IPS-18a (cell line): Measurements from ENCODE around the gene ADAM8.
"Not testable (repeated sequence)": the region's sequence is repeated elsewhere in the genome, so short reads cannot be mapped to it uniquely, and the experiment has no call there.

ENCODE experiments used
- H3K27ac ChIP-seq: one replicate; pipeline ENCODE4 v1.5.1; 2013; ENCODE audit warnings: low read length
- H3K27me3 ChIP-seq: one replicate; pipeline ENCODE4 v1.6.1; 2013; ENCODE audit warnings: mild to moderate bottlenecking, low read length; ENCODE audit not compliant: control insufficient read depth, insufficient read depth
- H3K36me3 ChIP-seq: one replicate; pipeline ENCODE4 v1.6.1; 2013; ENCODE audit warnings: low read depth, low read length; ENCODE audit not compliant: control insufficient read depth
- H3K4me1 ChIP-seq: one replicate; pipeline ENCODE4 v1.6.1; 2013; ENCODE audit warnings: low read depth, low read length; ENCODE audit not compliant: control insufficient read depth
- H3K4me3 ChIP-seq: one replicate; pipeline ENCODE4 v1.5.1; 2013; ENCODE audit warnings: low read length
- H3K9ac ChIP-seq: one replicate; pipeline ENCODE4 v1.6.1; 2013; ENCODE audit warnings: mild to moderate bottlenecking, low read length, moderate library complexity
- H3K9me3 ChIP-seq: one replicate; pipeline ENCODE4 v1.6.1; 2013; ENCODE audit warnings: low read depth, low read length; ENCODE audit not compliant: control insufficient read depth

The ADAM8 gene

DNA sequence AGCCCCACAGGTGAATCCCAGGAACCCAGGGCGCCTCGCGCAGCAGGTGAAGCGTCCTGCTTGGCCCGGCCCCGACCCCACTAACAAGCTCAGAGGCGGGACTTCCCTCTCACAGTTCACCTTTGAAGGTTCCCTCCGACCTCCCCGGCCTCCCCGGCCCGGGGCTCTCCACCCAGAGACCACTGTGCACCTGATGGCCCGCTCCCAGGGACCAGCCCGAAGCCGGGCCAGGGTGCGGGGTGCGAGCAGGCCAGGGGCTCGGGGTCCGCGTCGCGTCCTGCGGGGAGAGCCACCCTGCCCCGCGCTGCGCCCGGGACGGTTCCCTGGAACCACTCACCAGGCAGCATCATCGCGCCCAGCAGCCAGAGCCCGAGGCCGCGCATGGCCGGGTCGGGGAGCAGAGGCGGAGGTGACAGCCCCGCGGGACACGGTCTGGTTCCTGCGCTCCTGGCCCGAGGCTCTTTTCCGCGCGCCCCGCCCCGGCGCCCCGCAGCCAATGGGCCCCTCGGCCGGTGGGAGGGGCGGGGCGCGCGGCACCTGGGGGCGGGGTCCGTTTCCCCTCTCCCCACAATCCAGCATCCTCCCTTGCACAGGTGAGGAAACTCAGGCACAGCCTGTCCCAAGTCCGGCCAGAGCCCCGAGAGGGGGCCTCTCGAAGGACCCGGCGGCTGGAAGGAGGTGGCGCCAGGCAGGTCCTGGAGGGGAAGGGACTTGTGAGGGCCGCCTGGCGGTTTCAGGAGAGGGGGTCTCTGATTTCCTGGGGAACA lies at the start of gene ADAM8:
Gene ADAM8, minus strand, starts transcription at position 434 of the 767 bp plus-strand sequence. Its CDS starts 51 bp downstream, at position 383.
- H3K4me3 ChIP-seq, result peak within 1 kb of the TSS; percentile 47
- no peaks in the 10 kb centered on the region for H3K9me3 ChIP-seq
- H3K27ac ChIP-seq, result no peak within 1 kb of the TSS
- no peak within 1 kb of the TSS for H3K9ac ChIP-seq
- H3K27me3 ChIP-seq, result peaks cover 14% of the 10 kb centered on the region
- H3K4me1 ChIP-seq, result no peaks in the 10 kb centered on the region
- H3K36me3 ChIP-seq, result peaks cover 9% of the 10 kb centered on the region

DNA sequence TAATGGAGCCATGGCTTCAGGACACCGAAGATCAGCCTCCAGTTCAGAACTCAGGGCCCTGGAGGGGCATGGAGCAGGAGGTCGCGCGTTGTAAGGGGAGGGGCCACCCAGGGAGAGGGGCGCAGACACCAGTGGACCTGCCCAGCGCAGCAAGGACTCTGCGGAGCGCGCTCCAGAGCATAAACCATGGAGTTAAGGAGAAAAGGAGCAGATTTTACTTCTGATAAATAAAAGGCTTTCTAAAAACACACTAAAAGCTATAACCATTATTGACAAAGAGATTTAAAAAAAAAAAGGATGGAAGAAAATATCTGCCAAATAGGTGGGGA lies 49.5 kb upstream of the ADAM8 start:
- H3K27ac ChIP-seq, result no peak overlapping the region
- no peaks in the 10 kb centered on the region for H3K4me1 ChIP-seq
- H3K4me3 ChIP-seq, result peak overlapping the region; percentile 44
- H3K36me3 ChIP-seq, result no peaks in the 10 kb centered on the region
- H3K27me3 ChIP-seq, result peaks cover 62% of the 10 kb centered on the region
- H3K9me3 ChIP-seq, result no peaks in the 10 kb centered on the region
- H3K9ac ChIP-seq, result no peak overlapping the region

DNA sequence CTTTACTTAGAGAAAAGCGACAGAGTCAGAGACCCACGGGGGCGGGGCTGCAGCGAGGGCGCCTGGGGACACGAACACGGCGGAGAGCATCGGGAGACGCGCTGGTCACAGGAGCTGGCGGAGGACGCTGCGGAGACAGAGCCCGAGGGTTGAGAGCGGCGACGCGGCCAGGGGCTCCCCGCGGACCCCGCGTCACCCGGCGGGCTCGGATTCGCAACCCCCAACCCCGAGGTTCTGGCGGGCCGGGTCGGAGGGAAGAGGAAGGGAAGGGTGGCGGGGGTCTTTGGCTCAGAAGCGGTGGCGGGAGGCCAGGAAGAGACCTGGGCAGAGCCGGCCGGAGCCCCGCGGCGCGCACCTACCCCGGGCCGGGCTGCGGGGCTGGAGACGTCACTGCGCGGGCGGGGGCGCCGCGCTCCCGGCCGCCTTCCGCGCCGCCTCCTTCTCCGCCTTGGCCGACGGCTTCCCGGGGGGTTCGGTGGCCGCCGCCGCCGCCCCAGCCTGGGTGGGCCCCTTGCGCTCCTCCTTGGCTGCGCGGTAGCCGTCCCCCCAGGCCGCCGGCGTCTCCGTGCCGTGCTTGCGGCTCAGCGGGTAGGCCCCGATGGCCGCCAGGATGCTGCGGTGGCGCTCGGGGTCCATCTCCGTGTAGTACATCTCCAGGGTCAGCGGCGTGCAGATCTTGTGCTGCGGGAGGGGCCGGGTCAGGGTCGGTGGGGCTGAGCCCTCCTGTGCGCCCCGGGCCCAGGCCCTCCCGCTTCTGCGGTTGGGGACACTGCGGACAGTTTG lies 49.0 kb upstream of the ADAM8 start:
- Histone ChIP-seq H3K4me3 (peak overlapping the region; percentile 44), H3K27me3 (peaks cover 56% of the 10 kb centered on the region)

DNA sequence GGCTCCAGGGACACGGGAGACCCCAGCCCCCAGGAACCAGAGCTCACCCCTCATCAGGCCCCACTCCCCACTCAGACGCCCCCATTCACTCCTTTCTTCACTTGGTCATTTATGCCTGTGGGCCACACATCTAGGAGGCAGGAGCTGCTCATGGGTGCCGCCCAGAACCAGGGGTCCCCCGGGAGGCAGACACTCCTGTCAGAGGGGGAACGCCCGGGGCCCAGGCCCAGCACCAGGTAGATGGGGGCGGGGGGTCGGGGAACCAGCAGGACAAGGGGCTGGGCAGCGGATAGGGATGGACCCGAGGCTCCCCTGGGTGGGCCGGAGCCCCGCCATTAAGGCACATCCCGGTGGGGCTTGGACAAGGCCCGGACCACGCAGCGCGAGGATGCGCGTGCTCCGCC lies 48.2 kb upstream of the ADAM8 start:
- no peak overlapping the region for H3K4me3 ChIP-seq
- no peaks in the 10 kb centered on the region for H3K4me1 ChIP-seq
- H3K9ac ChIP-seq, result no peak overlapping the region
- H3K27me3 ChIP-seq, result peaks cover 52% of the 10 kb centered on the region
- no peak overlapping the region for H3K27ac ChIP-seq
- H3K9me3 ChIP-seq, result no peaks in the 10 kb centered on the region
- H3K36me3 ChIP-seq, result no peaks in the 10 kb centered on the region

More for the DNA sequence above, 49.0 kb upstream of the ADAM8 start:
- Histone ChIP-seq H3K36me3 (no peaks in the 10 kb centered on the region), H3K27ac (no peak overlapping the region), H3K9me3 (no peaks in the 10 kb centered on the region), H3K4me1 (no peaks in the 10 kb centered on the region), H3K9ac (no peak overlapping the region)

DNA sequence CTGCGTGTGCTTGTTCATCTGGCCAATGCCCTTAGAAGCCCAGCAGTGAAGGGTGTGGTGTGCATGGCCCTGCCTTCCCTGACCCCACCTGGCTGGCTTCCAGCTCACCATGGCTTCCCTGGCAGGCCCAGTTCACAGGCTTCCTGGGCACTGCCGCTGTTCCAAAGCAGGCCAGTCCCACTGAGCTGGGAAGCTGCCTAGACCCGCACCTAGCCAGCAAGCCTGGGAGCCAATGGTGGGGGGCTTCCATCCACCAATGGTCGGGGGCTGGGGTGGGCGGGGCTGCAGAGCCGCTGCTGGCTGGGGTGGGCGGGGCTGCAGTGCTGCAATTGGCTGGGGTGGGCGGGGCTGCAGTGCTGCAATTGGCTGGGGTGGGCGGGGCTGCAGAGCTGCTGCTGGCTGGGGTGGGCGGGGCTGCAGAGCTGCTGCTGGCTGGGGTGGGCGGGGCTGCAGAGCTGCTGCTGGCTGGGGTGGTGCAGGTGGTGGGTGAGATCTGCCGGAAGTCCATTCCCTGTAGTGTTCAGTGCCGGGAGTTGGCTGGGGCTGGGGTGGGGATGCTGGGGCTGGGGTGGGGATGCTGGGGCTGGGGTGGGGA lies 47.6 kb upstream of the ADAM8 start:
- H3K4me1 ChIP-seq, result no peaks in the 10 kb centered on the region
- peaks cover 48% of the 10 kb centered on the region for H3K27me3 ChIP-seq
- H3K27ac ChIP-seq, result no peak overlapping the region
- H3K9ac ChIP-seq, result no peak overlapping the region
- no peaks in the 10 kb centered on the region for H3K36me3 ChIP-seq
- no peaks in the 10 kb centered on the region for H3K9me3 ChIP-seq
- no peak overlapping the region for H3K4me3 ChIP-seq

DNA sequence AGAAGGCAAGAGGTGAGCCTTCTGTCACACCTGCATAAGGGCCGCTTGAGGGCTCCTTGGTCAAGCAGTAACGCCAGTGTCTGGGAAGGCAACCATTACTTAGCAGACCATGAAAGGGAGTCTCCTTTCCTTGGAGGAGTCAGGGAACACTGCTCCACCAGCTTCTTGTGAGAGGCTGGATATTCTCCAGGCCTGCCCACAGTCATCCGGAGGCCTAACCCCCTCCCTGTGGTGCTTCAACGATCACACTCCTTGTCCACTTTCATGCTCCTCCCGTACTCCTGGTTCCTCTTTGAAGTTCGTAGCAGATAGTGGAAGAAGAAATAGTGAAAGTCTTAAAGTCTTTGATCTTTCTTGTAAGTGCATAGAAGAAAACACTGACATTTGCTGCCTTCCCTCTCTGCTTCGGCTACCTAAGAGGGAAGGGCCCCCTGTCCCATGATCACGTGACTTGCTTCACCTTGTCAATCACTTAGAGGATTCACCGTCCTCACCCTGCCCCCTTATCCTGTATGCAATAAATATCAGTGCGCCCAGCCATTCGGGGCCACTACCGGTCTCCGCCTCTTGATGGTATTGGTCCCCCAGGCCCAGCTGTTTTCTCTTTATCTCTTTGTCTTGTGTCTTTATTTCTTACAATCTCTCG lies 45.5 kb upstream of the ADAM8 start:
- not testable (repeated sequence) for H3K36me3 ChIP-seq, H3K9ac ChIP-seq, H3K4me1 ChIP-seq, H3K4me3 ChIP-seq, H3K27ac ChIP-seq, H3K9me3 ChIP-seq
- H3K27me3 ChIP-seq, result peaks cover 33% of the 10 kb centered on the region

DNA sequence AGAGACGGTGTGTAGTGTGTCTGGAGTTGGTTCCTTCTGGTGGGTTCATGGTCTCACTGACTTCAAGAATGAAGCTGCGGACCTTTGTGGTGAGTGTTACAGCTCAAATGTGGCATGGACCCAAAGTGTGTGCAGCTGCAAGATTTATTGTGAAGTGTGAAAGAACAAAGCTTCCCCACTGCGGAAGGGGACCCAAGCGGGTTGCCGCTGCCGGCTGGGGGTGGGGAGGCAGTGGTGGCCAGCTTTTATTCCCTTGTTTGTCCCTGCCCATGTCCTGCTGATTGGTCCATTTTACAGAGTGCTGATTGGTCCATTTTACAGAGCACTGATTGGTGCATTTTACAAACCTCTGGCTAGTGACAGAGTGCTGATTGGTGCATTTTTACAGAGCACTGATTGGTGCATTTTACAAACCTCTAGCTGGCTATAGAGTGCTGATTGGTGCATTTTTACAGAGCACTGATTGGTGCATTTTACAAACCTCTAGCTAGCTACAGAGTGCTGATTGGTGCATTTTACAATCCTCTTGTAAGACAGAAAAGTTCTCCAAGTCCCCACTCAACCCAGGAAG lies 44.3 kb upstream of the ADAM8 start:
- not testable (repeated sequence) for H3K9me3 ChIP-seq, H3K36me3 ChIP-seq, H3K4me3 ChIP-seq, H3K9ac ChIP-seq, H3K4me1 ChIP-seq, H3K27ac ChIP-seq
- H3K27me3 ChIP-seq, result peaks cover 20% of the 10 kb centered on the region

DNA sequence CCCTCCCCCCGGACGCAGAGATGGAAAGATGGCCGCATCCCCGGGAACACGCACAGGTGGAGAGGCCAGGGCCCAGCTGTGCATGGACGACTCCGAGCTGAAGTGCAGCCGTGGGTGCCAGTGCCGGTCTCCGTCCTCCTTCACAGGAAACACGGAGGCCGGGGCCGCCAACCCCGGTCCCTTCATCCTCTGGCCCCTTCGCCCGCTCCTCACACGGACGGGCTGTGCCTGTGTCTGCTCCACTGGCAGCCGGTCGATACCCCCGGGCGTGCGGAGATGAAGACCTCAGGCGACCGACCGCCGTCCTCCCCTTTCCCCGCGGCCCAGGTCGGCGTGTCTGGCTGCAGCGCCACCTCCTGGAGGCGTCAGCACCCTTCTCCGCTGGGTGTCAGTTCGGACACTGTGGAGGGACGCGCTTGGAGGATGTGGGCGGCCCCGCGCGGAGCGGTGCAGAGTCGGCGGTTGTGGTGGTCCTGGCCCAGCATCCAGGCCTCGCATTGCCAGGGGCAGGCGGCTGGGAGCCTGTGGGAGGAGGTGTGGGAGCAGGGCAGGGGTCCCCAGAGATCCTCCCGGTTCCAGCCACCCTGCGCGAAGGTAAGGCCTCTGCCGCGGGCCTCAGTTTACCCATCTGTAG lies 41.9 kb upstream of the ADAM8 start:
- Histone ChIP-seq H3K9ac (no peak overlapping the region), H3K9me3 (no peaks in the 10 kb centered on the region), H3K36me3 (no peaks in the 10 kb centered on the region), H3K27ac (no peak overlapping the region), H3K27me3 (peaks cover 7% of the 10 kb centered on the region), H3K4me3 (peak overlapping the region; percentile 56), H3K4me1 (no peaks in the 10 kb centered on the region)

DNA sequence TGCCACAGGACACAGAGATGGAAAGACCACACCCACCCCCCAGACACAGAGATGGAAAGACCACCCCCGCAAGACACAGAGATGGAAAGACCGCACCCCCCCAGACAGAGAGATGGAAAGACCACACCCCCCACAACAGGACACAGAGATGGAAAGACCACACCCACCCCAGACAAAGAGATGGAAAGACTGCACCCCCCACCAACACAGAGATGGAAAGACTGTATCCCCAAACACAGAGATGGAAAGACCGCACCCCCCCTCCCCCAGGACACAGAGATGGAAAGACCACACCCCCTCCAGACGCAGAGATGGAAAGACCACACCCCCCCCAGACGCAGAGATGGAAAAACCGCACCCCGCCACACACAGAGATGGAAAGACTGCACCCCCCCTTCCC lies 40.1 kb upstream of the ADAM8 start:
- Histone ChIP-seq H3K9me3 (no peaks in the 10 kb centered on the region), H3K27ac (no peak overlapping the region), H3K9ac (no peak overlapping the region), H3K27me3 (peaks cover 7% of the 10 kb centered on the region), H3K4me3 (no peak overlapping the region), H3K4me1 (no peaks in the 10 kb centered on the region), H3K36me3 (peaks cover 8% of the 10 kb centered on the region)

DNA sequence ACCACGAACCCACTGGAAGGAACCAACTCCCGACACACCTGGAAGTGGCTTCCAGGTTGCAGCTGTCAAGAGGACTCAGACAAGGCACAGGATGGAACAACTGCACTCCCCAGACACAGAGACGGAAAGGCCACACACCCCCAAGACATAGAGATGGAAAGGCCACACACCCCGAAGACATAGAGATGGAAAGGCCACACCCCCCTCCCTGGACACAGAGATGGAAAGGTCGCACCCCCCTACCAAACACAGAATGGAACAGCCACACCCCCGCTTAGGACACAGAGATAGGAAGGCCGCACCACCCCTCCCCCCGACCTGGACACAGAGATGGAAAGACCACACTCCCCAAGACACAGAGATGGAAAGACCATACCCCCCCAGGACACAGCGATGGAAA lies 39.6 kb upstream of the ADAM8 start:
- Histone ChIP-seq H3K4me3 (no peak overlapping the region), H3K27me3 (peaks cover 7% of the 10 kb centered on the region), H3K9ac (no peak overlapping the region), H3K36me3 (peaks cover 12% of the 10 kb centered on the region), H3K27ac (no peak overlapping the region), H3K9me3 (no peaks in the 10 kb centered on the region), H3K4me1 (no peaks in the 10 kb centered on the region)

DNA sequence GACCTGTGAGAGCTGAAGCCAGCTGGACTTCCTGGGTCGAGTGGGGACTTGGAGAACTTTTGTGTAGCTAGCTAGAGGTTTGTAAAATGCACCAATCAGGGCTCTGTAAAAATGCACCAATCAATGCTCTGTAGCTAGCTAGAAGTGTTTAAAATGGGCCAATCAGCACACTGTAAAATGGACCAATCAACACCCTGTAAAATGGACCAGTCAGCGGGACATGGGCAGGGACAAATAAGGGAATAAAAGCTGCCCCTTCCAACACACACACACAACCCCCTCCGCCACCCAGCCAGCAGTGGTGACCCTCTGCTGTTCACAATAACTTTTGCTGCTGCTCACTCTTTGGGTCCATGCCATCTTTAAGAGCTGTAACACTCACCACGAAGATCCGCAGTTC lies 39.2 kb upstream of the ADAM8 start:
- Histone ChIP-seq H3K4me3 (no peak overlapping the region), H3K9me3 (no peaks in the 10 kb centered on the region), H3K27me3 (peaks cover 7% of the 10 kb centered on the region), H3K4me1 (no peaks in the 10 kb centered on the region), H3K36me3 (peaks cover 16% of the 10 kb centered on the region), H3K9ac (no peak overlapping the region), H3K27ac (no peak overlapping the region)
